HAP-1 (cell line): ENCODE results near the gene APOD.

ENCODE experiments used
- DNase-seq, 2 experiments: peaks; one replicate each; pipeline ENCODE4 v3.0.0-alpha.2; 2016 to 2020; ENCODE audit warnings: low spot score in 2 of 2
- H3K27me3 ChIP-seq: fragments of 250-450 bp; sonication (Bioruptor Pico); 2 replicates; pipeline ENCODE4 v1.5.1; 2020; ENCODE audit warnings: low read depth, mild to moderate bottlenecking, moderate library complexity
- H3K36me3 ChIP-seq: fragments of 250-450 bp; sonication (Bioruptor Pico); replicated peaks from 2 replicates; pipeline ENCODE4 v1.5.1; 2020; ENCODE audit warnings: mild to moderate bottlenecking
- H3K4me1 ChIP-seq: fragments of 250-450 bp; sonication (Bioruptor Pico); 2 replicates; pipeline ENCODE4 v1.5.1; 2020; ENCODE audit warnings: mild to moderate bottlenecking
- H3K4me3 ChIP-seq: fragments of 250-450 bp; sonication (Bioruptor Pico); 2 replicates; pipeline ENCODE4 v1.5.1; 2020; ENCODE audit warnings: mild to moderate bottlenecking, moderate library complexity
- H3K9me3 ChIP-seq: fragments of 250-450 bp; sonication (Bioruptor Pico); 2 replicates; pipeline ENCODE4 v1.5.1; 2020; ENCODE audit warnings: mild to moderate bottlenecking, moderate library complexity
- in situ Hi-C: fragments of 300-500 bp; cut with MboI; formaldehyde crosslinking; loops from 3 replicates; pipeline ENCODE4 v1.14.3; 2020; ENCODE audit warnings: low sequenced_read_pairs, inconsistent platforms, mixed read lengths

APOD gene

GRCh38 chr3:195548006-195548405, 35.7 kb downstream of the APOD start:
- DNase-seq, result no peak
- H3K9me3 ChIP-seq, result no peaks in the 10 kb centered on the region
- peaks cover 18% of the 10 kb centered on the region for H3K4me1 ChIP-seq
- no peak overlapping the region for H3K4me3 ChIP-seq
- in situ Hi-C loops, result no loop called here
- no peaks in the 10 kb centered on the region for H3K36me3 ChIP-seq
- H3K27me3 ChIP-seq, result no peaks in the 10 kb centered on the region; the same call in 1 of the 2 replicates

DNA sequence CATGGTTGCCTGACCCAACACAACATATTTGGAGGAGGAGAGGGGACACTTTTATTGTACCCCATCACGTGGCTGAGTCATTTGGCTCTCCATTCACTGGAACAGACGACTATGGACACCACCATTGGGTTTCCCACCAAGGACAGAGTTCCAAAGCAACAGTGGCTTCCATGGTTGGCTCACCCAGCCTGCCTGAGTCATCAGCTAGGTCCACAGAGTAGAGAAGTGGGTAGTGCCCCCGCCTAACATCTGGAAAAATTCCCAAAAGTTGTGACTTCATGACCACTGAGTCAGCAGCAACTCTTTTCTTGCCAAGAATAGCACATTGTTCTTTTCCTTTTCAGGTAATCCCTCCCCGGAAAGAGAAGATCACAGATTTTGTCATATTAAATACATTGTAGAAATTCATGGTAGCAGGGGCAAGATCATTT, 37.6 kb downstream of the APOD start:
- in situ Hi-C loops, result no loop called here
- Histone ChIP-seq H3K9me3 (no peaks in the 10 kb centered on the region), H3K4me3 (no peak overlapping the region), H3K4me1 (peaks cover 18% of the 10 kb centered on the region), H3K36me3 (no peaks in the 10 kb centered on the region), H3K27me3 (no peaks in the 10 kb centered on the region; the same call in 1 of the 2 replicates)
- no peak for DNase-seq

DNA sequence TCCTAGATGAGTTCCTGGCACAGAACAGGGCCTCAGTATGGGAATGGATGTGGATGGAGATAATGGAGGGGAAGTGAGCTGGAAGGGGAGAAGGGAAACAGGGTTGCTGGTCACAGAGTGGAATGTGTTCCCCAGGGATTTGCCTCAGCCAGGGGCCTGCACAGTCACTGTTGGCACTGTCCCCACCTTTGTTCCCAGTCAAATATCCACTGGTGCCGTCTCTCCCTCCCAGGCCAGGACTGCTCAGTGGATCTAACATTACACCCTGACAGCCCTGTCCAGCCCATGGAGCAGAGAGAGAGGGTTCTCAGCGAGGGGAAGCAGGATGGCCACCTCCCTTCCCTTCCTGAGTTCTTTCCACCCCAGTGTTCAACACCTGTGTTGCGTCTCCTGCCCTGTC, 39.1 kb downstream of the APOD start:
- H3K27me3 ChIP-seq, result no peaks in the 10 kb centered on the region
- H3K4me1 ChIP-seq, result peaks cover 18% of the 10 kb centered on the region

DNA sequence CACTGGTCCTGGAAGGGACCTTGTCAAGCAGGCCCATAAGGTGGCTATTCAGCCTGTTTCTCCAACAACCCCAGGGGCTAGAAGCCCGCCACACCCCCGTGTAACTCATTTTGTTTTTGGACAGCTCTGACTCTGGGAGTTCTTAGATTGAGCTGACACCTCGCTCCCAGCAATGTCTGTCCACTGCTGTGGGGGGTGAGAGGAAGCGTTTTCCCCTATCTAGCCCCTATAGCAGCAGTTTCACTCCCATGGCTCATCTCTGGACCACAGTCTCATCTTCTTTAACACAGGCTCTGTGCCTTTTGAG, 39.6 kb downstream of the APOD start:
- Histone ChIP-seq H3K4me1 (peaks cover 15% of the 10 kb centered on the region), H3K27me3 (no peaks in the 10 kb centered on the region), H3K36me3 (no peaks in the 10 kb centered on the region), H3K4me3 (no peak overlapping the region), H3K9me3 (no peaks in the 10 kb centered on the region)
- in situ Hi-C loops, result no loop called here
- DNase-seq, result no peak

More for the DNA sequence above, 39.1 kb downstream of the APOD start:
- no peak for DNase-seq
- Histone ChIP-seq H3K9me3 (no peaks in the 10 kb centered on the region), H3K4me3 (no peak overlapping the region), H3K36me3 (no peaks in the 10 kb centered on the region)
- in situ Hi-C loops, result no loop called here

DNA sequence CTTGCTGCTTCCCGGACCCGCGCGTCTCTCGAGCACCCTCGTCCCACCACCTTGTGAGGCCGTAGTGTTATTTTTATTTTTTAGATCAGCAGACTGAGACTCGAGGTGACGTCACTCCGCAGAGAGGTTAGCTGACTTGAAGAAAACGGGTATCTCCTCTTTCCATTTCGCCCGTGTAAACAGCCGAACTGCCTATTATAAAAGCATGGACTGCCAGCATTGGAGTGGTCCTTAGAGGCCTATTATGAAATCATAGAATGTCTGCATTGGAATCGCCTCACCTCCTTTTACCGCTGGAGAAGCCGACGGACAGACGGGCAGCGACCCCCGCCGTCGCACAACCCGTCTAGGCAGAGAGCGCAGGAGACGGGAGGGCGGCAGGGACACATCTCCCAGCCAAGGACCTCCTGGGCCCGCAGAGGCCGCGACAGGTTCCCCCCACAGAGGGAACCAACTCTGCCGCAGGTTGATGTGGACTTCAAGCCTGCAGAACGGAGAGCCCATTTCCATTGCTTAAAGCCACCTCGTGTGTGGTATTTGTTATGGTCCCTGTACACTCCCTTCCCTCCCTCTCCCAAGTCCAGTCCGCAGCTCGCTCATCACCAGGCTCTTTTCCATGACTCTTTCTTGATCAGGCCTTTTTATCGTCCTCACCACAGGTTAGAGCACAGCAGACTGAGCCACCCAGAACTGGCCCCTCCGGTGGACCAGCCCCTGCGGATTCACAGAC, 40.1 kb downstream of the APOD start:
- no peak for DNase-seq
- Histone ChIP-seq H3K9me3 (no peaks in the 10 kb centered on the region), H3K36me3 (no peaks in the 10 kb centered on the region), H3K4me3 (peak overlapping the region; percentile 87), H3K27me3 (no peaks in the 10 kb centered on the region), H3K4me1 (peaks cover 10% of the 10 kb centered on the region)
- in situ Hi-C loops, result no loop called here

- Histone ChIP-seq H3K36me3 (no peaks in the 10 kb centered on the region), H3K4me1 (peaks cover 2% of the 10 kb centered on the region), H3K4me3 (peak within 1 kb of the TSS; percentile 87), H3K27me3 (no peaks in the 10 kb centered on the region), H3K9me3 (no peaks in the 10 kb centered on the region)
- DNase-seq, result peak; percentile 75 to 91
- in situ Hi-C loops, result no loop called here
Measured at GRCh38 chr3:195542698-195543499, 40.8 kb downstream of the APOD start, which contains the start of gene PPP1R2. TSS of gene PPP1R2 (minus strand) at chr3:195543325. CDS start at chr3:195543025, 300 bp downstream.

- Histone ChIP-seq H3K4me1 (no peaks in the 10 kb centered on the region), H3K4me3 (peak overlapping the region; percentile 87), H3K36me3 (no peaks in the 10 kb centered on the region), H3K9me3 (no peaks in the 10 kb centered on the region), H3K27me3 (no peaks in the 10 kb centered on the region)
- peak in 1 of 2 experiments; percentile 18 for DNase-seq
- in situ Hi-C loops, result no loop called here
Measured at GRCh38 chr3:195542316-195542697, 41.4 kb downstream of the APOD start.

GRCh38 chr3:195540511-195540910, 43.2 kb downstream of the APOD start:
- Histone ChIP-seq H3K27me3 (no peaks in the 10 kb centered on the region), H3K36me3 (no peaks in the 10 kb centered on the region), H3K4me1 (no peaks in the 10 kb centered on the region), H3K9me3 (no peaks in the 10 kb centered on the region), H3K4me3 (no peak overlapping the region)
- DNase-seq, result no peak
- in situ Hi-C loops, result no loop called here

DNA sequence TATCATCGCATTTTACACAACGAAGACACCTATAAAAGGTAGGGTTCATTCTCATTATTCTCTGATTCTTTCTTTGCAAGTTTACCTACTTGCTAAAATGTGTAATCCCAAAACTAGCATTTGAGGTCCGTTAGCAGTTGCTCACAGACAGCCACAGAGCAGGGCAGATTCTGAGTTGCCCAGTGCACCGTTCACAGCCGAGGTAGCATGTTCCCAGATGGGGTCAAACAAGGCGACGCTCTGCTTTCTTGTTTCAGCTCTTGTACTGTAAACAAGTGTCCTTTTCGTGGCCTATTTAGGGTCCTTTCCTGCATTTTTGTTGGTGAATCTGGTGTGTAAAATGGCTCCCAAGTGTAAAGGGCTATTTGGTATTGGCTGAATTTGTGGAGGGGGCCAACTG, 43.7 kb downstream of the APOD start:
- H3K4me1 ChIP-seq, result no peaks in the 10 kb centered on the region
- no peak overlapping the region for H3K4me3 ChIP-seq
- DNase-seq, result no peak
- in situ Hi-C loops, result no loop called here
- H3K27me3 ChIP-seq, result no peaks in the 10 kb centered on the region
- H3K36me3 ChIP-seq, result no peaks in the 10 kb centered on the region
- H3K9me3 ChIP-seq, result no peaks in the 10 kb centered on the region

GRCh38 chr3:195539479-195539878, 44.3 kb downstream of the APOD start:
- no peak overlapping the region for H3K4me3 ChIP-seq
- no peaks in the 10 kb centered on the region for H3K27me3 ChIP-seq
- H3K36me3 ChIP-seq, result no peaks in the 10 kb centered on the region
- no peak for DNase-seq
- H3K9me3 ChIP-seq, result no peaks in the 10 kb centered on the region
- H3K4me1 ChIP-seq, result no peaks in the 10 kb centered on the region
- in situ Hi-C loops, result no loop called here

- in situ Hi-C loops, result no loop called here
- Histone ChIP-seq H3K4me3 (no peak overlapping the region), H3K4me1 (no peaks in the 10 kb centered on the region), H3K36me3 (no peaks in the 10 kb centered on the region), H3K9me3 (no peaks in the 10 kb centered on the region), H3K27me3 (no peaks in the 10 kb centered on the region)
- no peak for DNase-seq
Measured at GRCh38 chr3:195537995-195538394, 45.7 kb downstream of the APOD start.

DNA sequence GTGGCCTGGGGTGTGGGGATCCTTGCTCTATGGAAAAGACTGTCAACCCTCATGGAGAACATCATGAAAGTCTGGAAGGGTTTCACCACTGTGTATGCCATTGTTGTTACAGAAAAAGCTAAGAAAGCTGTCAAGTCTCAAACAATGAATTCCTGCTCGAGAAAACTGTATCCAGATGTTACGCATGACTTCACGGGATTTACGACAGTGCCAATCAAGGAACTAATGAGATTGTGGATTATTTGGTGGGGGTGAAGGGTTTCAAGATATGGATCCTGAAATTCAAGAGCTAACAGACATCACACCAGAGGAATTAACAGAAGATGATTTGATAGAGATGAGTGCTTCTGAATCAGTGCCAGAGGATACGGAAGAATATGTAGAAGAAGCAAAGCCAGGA, 48.4 kb downstream of the APOD start:
- H3K36me3 ChIP-seq, result no peaks in the 10 kb centered on the region
- in situ Hi-C loops, result no loop called here

DNA sequence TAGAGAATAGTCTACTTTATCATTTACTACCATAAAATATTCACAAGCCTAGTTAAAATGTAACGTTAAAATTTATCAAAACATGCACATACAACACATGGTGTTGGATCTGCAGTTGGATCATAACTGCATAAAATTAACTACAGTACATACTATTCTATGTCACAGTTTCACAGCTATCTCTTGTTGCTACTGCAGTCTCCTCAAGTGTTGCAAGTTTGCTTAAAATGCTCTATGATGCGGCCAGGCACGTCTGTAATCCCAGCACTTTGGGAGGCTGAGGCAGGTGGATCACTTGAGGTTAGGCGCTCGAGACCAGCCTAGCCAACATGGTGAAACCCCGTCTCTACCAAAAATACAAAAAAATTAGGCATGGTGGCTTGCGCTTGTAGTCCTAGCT, 50.9 kb downstream of the APOD start:
- DNase-seq, result no peak
- H3K4me1 ChIP-seq, result no peaks in the 10 kb centered on the region
- no peaks in the 10 kb centered on the region for H3K9me3 ChIP-seq
- H3K27me3 ChIP-seq, result no peaks in the 10 kb centered on the region
- H3K36me3 ChIP-seq, result no peaks in the 10 kb centered on the region; the same call in 1 of the 2 replicates
- no peak overlapping the region for H3K4me3 ChIP-seq
- in situ Hi-C loops, result no loop called here

More for the DNA sequence above, 48.4 kb downstream of the APOD start:
- Histone ChIP-seq H3K4me1 (no peaks in the 10 kb centered on the region), H3K9me3 (no peaks in the 10 kb centered on the region), H3K4me3 (no peak overlapping the region), H3K27me3 (no peaks in the 10 kb centered on the region)
- no peak for DNase-seq

GRCh38 chr3:195532345-195532744, 51.4 kb downstream of the APOD start:
- Histone ChIP-seq H3K9me3 (no peaks in the 10 kb centered on the region), H3K4me1 (no peaks in the 10 kb centered on the region), H3K36me3 (no peaks in the 10 kb centered on the region; the same call in 1 of the 2 replicates), H3K4me3 (no peak overlapping the region), H3K27me3 (no peaks in the 10 kb centered on the region)
- in situ Hi-C loops, result no loop called here
- DNase-seq, result no peak
